ENCODE data around the gene SENP7.

GRCh38 chr3:101513419-101513986 is 491 bp upstream of the SENP7 start:
- TF ChIP-seq, protein P1, sequence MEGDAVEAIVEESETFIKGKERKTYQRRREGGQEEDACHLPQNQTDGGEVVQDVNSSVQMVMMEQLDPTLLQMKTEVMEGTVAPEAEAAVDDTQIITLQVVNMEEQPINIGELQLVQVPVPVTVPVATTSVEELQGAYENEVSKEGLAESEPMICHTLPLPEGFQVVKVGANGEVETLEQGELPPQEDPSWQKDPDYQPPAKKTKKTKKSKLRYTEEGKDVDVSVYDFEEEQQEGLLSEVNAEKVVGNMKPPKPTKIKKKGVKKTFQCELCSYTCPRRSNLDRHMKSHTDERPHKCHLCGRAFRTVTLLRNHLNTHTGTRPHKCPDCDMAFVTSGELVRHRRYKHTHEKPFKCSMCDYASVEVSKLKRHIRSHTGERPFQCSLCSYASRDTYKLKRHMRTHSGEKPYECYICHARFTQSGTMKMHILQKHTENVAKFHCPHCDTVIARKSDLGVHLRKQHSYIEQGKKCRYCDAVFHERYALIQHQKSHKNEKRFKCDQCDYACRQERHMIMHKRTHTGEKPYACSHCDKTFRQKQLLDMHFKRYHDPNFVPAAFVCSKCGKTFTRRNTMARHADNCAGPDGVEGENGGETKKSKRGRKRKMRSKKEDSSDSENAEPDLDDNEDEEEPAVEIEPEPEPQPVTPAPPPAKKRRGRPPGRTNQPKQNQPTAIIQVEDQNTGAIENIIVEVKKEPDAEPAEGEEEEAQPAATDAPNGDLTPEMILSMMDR (IDR thresholded peaks at IDR 0.05): no peak
- TF ChIP-seq POLR2A (IDR thresholded peaks at IDR 0.05): no peak

Measured in Peyer's patch (tissue), 4 donors.